GM12878 (cell line): ENCODE results near the gene ACO1. TPM values are rescaled to one million over a fixed set of nuclear protein-coding genes. Genes with fewer than 3 reads are reported as not detected.

Source experiments
- ATAC-seq: fragments of 200-7000 bp; cut with Tn5 transposase; 3 replicates; pipeline ENCODE4 v1.9.1; 2020; ENCODE audit warnings: mild to moderate bottlenecking, moderate library complexity
- BruUV-seq: library from RNA; stranded (reverse); fragments of 400-500 nt; replicated peaks from 2 replicates; lab custom pipeline; 2021; lab: Mats Ljungman, UMichigan
- CTCF ChIA-PET: fragments of 300-600 bp; sonication (Branson Sonifier 250); formaldehyde crosslinking; extraction: SDS; loops from one replicate; lab custom pipeline; 2021; ENCODE audit warnings: inconsistent platforms; lab: Yijun Ruan, JAX
- POLR2A ChIA-PET: fragments of 350-600 bp; formaldehyde crosslinking; extraction: SDS; loops from one replicate; lab custom pipeline; 2021; ENCODE audit warnings: inconsistent platforms; lab: Charles Lee
- RAD21 ChIA-PET: fragments of 300-600 bp; sonication (Branson Sonifier 250); formaldehyde crosslinking; loops from one replicate; lab custom pipeline; 2023; ENCODE audit warnings: antibody characterized with exemption; ENCODE audit not compliant: unreplicated experiment; lab: Charles Lee
- SMC1A ChIA-PET: fragments of 300-600 bp; sonication (Branson Sonifier 250); formaldehyde crosslinking; loops from one replicate; lab custom pipeline; 2023; ENCODE audit not compliant: unreplicated experiment, uncharacterized antibody; lab: Charles Lee
- DNase-seq: peaks from one replicate; pipeline ENCODE4 v3.0.0-alpha.2; 2011; ENCODE audit warnings: low read depth, low spot score
- FAIRE-seq: peaks from 3 replicates; lab custom pipeline; 2011; peaks lifted over from hg19 to GRCh38; lab: Jason Lieb, UNC
- H2AFZ ChIP-seq: 2 replicates; pipeline ENCODE4 v1.6.0; 2011; ENCODE audit warnings: low read depth, low read length, control low read depth; ENCODE audit not compliant: control insufficient read depth
- H3K27ac ChIP-seq: 2 replicates; pipeline ENCODE4 v1.5.1; 2011; ENCODE audit warnings: control low read depth; ENCODE audit not compliant: control insufficient read depth, insufficient read depth
- H3K27me3 ChIP-seq, 2 experiments: replicated peaks in 1 of 2; 2 replicates each; pipeline versions ENCODE4 v1.6.0 to v1.6.1; 2011; ENCODE audit warnings: low read length in 1 of 2; ENCODE audit not compliant: control insufficient read depth in 2 of 2, insufficient read depth in 2 of 2
- H3K36me3 ChIP-seq, 2 experiments: 2 replicates each; pipeline ENCODE4 v1.5.1; 2011; ENCODE audit warnings: low read length in 1 of 2; ENCODE audit not compliant: control insufficient read depth in 2 of 2, insufficient read depth in 2 of 2
- H3K4me1 ChIP-seq: 2 replicates; pipeline ENCODE4 v1.6.1; 2011; ENCODE audit warnings: mild to moderate bottlenecking, low read length, moderate library complexity, mixed read lengths; ENCODE audit not compliant: control insufficient read depth, insufficient read depth
- H3K4me2 ChIP-seq: 2 replicates; pipeline ENCODE4 v1.6.0; 2011; ENCODE audit warnings: control low read depth; ENCODE audit not compliant: control insufficient read depth, insufficient read depth
- H3K4me3 ChIP-seq: fragments of 200-600 bp; sonication (generic); 2 replicates; pipeline ENCODE4 v1.5.1; 2016
- H3K79me2 ChIP-seq: 2 replicates; pipeline ENCODE4 v1.6.0; 2011; ENCODE audit warnings: low read length; ENCODE audit not compliant: control insufficient read depth, insufficient read depth
- H3K9ac ChIP-seq: 2 replicates; pipeline ENCODE4 v1.8.0; 2011; ENCODE audit warnings: low read length, control low read depth, mixed read lengths; ENCODE audit not compliant: control insufficient read depth, insufficient read depth
- H3K9me3 ChIP-seq: replicated peaks from 3 replicates; pipeline ENCODE4 v1.5.1; 2011; ENCODE audit warnings: mild to moderate bottlenecking, low read length; ENCODE audit not compliant: control insufficient read depth, insufficient read depth
- H4K20me1 ChIP-seq: 2 replicates; pipeline ENCODE4 v1.6.0; 2011; ENCODE audit not compliant: control insufficient read depth, insufficient read depth
- EED ChIP-seq: sonication (generic); IDR thresholded peaks from 2 replicates; pipeline ENCODE4 v1.6.1; 2016; ENCODE audit warnings: antibody characterized with exemption, low read depth
- LARP7 ChIP-seq: fragments of 450-650 bp; IDR thresholded peaks from 2 replicates; pipeline ENCODE4 v1.6.1; 2017; ENCODE audit warnings: mild to moderate bottlenecking
- NFXL1 ChIP-seq: fragments of 450-650 bp; IDR thresholded peaks from 2 replicates; pipeline ENCODE4 v1.6.1; 2017; ENCODE audit warnings: antibody characterized with exemption, mild to moderate bottlenecking, borderline replicate concordance
- SREBF2 ChIP-seq: IDR thresholded peaks from 2 replicates; pipeline ENCODE4 v1.6.1; 2012; ENCODE audit warnings: mild to moderate bottlenecking, low read length
- ZBTB4 ChIP-seq: fragments of 450-650 bp; formaldehyde crosslinking; IDR thresholded peaks from 2 replicates; pipeline ENCODE4 v1.4.0; 2022; ENCODE audit warnings: mild to moderate bottlenecking, moderate library complexity
- ZNF384 ChIP-seq: IDR thresholded peaks from 2 replicates; pipeline ENCODE4 v1.6.1; 2012; ENCODE audit warnings: low read depth, mild to moderate bottlenecking, low read length, improper control_type of control experiment, borderline replicate concordance
- ZSCAN29 ChIP-seq: fragments of 450-650 bp; IDR thresholded peaks from 2 replicates; pipeline ENCODE4 v1.6.1; 2017; ENCODE audit warnings: mild to moderate bottlenecking, moderate library complexity
- WGBS: methylation state at CpG from one replicate; pipeline ENCODE4 v1.1.6; 2016; ENCODE audit warnings: low lambda C conversion rate; ENCODE audit not compliant: insufficient replicate concordance, insufficient coverage; ENCODE audit errors: missing lambda C conversion rate; 5-methylcytosine and 5-hydroxymethylcytosine counted together
- in situ Hi-C: fragments of 300-500 bp; cut with MboI; formaldehyde crosslinking; loops from 9 replicates; pipeline ENCODE4 v1.14.3; 2018; ENCODE audit warnings: mixed read lengths
- intact Hi-C: fragments of 100-400 bp; cut with micrococcal nuclease; formaldehyde crosslinking; loops from one replicate; pipeline ENCODE4 v1.14.2; 2022; ENCODE audit not compliant: unreplicated experiment
- polyA plus RNA-seq, 11 experiments: library from polyadenylated mRNA; depleted of rRNA in 4 of 11; unstranded in 6 of 11; stranded (reverse) in 5 of 11; fragments of >200 nt; fragmentation: Nextera tagmentation in 4 of 11; fragmentation: Illumina TruSeq in 1 of 11; extraction: Ambion mirVana in 4 of 11; extraction: Trizol in 1 of 11; gene quantifications; 1 replicate in 1 of 11; 2 replicates in 10 of 11; pipeline versions ENCODE4 v1.2.1 to v1.2.3, GENCODE V29; 2011 to 2016; ENCODE audit warnings: inconsistent platforms in 2 of 11, missing spikeins in 2 of 11, low read depth in 1 of 11
- total RNA-seq, 4 experiments: library from RNA; depleted of rRNA in 3 of 4; stranded (reverse); fragments of >200 nt in 3 of 4; fragmentation: Illumina TruSeq in 1 of 4; extraction: Trizol in 1 of 4; gene quantifications; 2 replicates each; pipeline versions ENCODE4 v1.2.1 to v1.2.3, GENCODE V29; 2013 to 2021

The ACO1 gene
- total and polyA plus RNA-seq, 10 of the 15 experiments (the other 5 are each of a cell fraction or from before 2014, with no cell fraction given): 0.21 to 6.5 (median 3.3) TPM

GRCh38 chr9:32404856-32405255, 20.4 kb downstream of the ACO1 start:
- FAIRE-seq (no peak), DNase-seq (no peak), ATAC-seq (no peak)
- TF ChIP-seq ZNF384 (no peak), ZBTB4 (CRISPR knock-in tag) (no peak), LARP7 (no peak), EED (no peak), NFXL1 (no peak), SREBF2 (no peak), ZSCAN29 (no peak)
- 76% methylated on average over 8 of the region's 8 CpGs for WGBS
- H3K9me3 ChIP-seq: no peaks in the 10 kb centered on the region; the same call in 2 of the 3 replicates
- SMC1A ChIA-PET: no interaction called here
- H4K20me1 ChIP-seq: no peaks in the 10 kb centered on the region
- RAD21 ChIA-PET: no interaction called here
- in situ Hi-C loops: no loop called here
- H2AFZ ChIP-seq: no peak overlapping the region
- H3K4me1 ChIP-seq: peaks cover 3% of the 10 kb centered on the region; the same call in 1 of the 2 replicates
- no peak overlapping the region for H3K9ac ChIP-seq
- no peaks in the 10 kb centered on the region; a peak in 1 of 4 replicates for H3K36me3 ChIP-seq
- BruUV-seq: no TSS peak
- no peak overlapping the region for H3K4me3 ChIP-seq
- no peak overlapping the region for H3K27ac ChIP-seq
- CTCF ChIA-PET: interaction anchor here (0.7 kb wide), 1 partner anchor 16 kb away, joined by 3 read pairs; no protein-coding TSS in a partner anchor
- no peaks in the 10 kb centered on the region for H3K79me2 ChIP-seq
- H3K27me3 ChIP-seq: no peaks in the 10 kb centered on the region
- intact Hi-C loops: loop anchor here (5.0 kb wide), 1 partner anchor 47 kb away; no protein-coding TSS in a partner anchor
- H3K4me2 ChIP-seq: no peak overlapping the region
- POLR2A ChIA-PET: no interaction called here
